ENCODE results near the gene EXPH5. TPM values are rescaled to one million over a fixed set of nuclear protein-coding genes. Genes with fewer than 3 reads are reported as not detected.
"Not testable (repeated sequence)": the region's sequence is repeated elsewhere in the genome, so short reads cannot be mapped to it uniquely, and the experiment has no call there.

EXPH5 gene
- total RNA-seq, 6 experiments from 2014 or later: 0.14 to 0.91 (median 0.47) TPM

DNA sequence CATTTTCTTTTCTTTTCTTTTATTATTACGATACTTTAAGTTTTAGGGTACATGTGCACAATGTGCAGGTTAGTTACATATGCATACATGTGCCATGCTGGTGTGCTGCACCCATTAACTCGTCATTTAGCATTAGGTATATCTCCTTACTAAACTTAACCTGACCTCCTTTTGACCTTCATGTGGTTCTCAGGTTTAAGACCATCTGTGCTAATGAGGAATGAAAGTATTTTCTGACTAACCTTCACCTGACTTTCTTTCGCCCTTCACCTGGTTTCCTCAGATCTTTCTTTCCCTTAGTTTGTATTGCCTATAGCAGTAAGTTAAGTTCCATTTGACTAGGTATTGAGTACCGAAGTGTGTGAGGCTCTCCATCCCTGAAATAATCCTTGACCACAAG, 6.5 kb downstream of the EXPH5 start:
- peaks cover 5% of the 10 kb centered on the region for H3K27me3 Mint-ChIP-seq (ENCODE audit: insufficient read depth)
- no peak overlapping the region for H3K4me3 Mint-ChIP-seq
- H3K27ac Mint-ChIP-seq: no peak overlapping the region
- no peak for TF ChIP-seq CTCF (IDR thresholded peaks at IDR 0.05)
- no peak for DNase-seq
- no peaks in the 10 kb centered on the region for H3K36me3 Mint-ChIP-seq (ENCODE audit: low read depth)
- H3K9me3 Mint-ChIP-seq: no peaks in the 10 kb centered on the region
- peaks cover 13% of the 10 kb centered on the region; the same call in 1 of the 2 replicates for H3K4me1 Mint-ChIP-seq (ENCODE audit: low read depth)

GRCh38 chr11:108586600-108586999, 7.0 kb downstream of the EXPH5 start:
- H3K9me3 Mint-ChIP-seq: no peaks in the 10 kb centered on the region
- H3K27me3 Mint-ChIP-seq (ENCODE audit: insufficient read depth): peaks cover 3% of the 10 kb centered on the region; the same call in 1 of the 2 replicates
- no peak overlapping the region for H3K27ac Mint-ChIP-seq
- H3K4me3 Mint-ChIP-seq: no peak overlapping the region
- peaks cover 13% of the 10 kb centered on the region; the same call in 1 of the 2 replicates for H3K4me1 Mint-ChIP-seq (ENCODE audit: low read depth)
- no peak for TF ChIP-seq CTCF (IDR thresholded peaks at IDR 0.05)
- no peak for DNase-seq
- H3K36me3 Mint-ChIP-seq (ENCODE audit: low read depth): no peaks in the 10 kb centered on the region

DNA sequence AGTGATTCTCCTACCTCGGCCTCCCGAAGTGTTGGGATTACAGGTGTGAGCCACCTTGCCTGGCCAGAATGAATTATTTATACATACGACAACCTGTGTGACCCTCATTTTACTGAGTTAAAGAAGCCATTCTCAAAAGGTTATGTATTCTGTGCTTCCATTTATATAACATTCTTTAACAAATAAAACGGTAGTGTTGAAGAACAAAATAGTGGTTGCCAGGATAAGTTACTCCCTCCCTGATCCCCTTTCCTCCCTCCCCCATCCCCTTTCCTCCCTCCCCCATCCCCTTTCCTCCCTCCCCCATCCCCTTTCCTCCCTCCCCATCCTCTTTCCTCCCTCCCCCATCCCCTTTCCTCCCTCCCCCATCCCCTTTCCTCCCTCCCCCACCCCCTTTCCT, 7.4 kb downstream of the EXPH5 start:
- peaks cover 13% of the 10 kb centered on the region; the same call in 1 of the 2 replicates for H3K4me1 Mint-ChIP-seq (ENCODE audit: low read depth)
- not testable (repeated sequence) for H3K27ac Mint-ChIP-seq; DNase-seq; H3K9me3 Mint-ChIP-seq; H3K4me3 Mint-ChIP-seq; H3K27me3 Mint-ChIP-seq (ENCODE audit: insufficient read depth); H3K36me3 Mint-ChIP-seq (ENCODE audit: low read depth)

GRCh38 chr11:108584973-108585372, 8.6 kb downstream of the EXPH5 start:
- Mint-ChIP-seq H3K36me3 (ENCODE audit: low read depth) (no peaks in the 10 kb centered on the region), H3K4me1 (ENCODE audit: low read depth) (peaks cover 13% of the 10 kb centered on the region; the same call in 1 of the 2 replicates), H3K27me3 (ENCODE audit: insufficient read depth) (peaks cover 5% of the 10 kb centered on the region), H3K9me3 (no peaks in the 10 kb centered on the region), H3K27ac (no peak overlapping the region), H3K4me3 (no peak overlapping the region)
- DNase-seq: no peak
- no peak for TF ChIP-seq CTCF (IDR thresholded peaks at IDR 0.05)

- Mint-ChIP-seq H3K27me3 (ENCODE audit: insufficient read depth) (peaks cover 8% of the 10 kb centered on the region), H3K27ac (no peak overlapping the region), H3K4me1 (ENCODE audit: low read depth) (peaks cover 6% of the 10 kb centered on the region; the same call in 1 of the 2 replicates), H3K4me3 (no peak overlapping the region), H3K9me3 (no peaks in the 10 kb centered on the region), H3K36me3 (ENCODE audit: low read depth) (no peaks in the 10 kb centered on the region)
- TF ChIP-seq CTCF (IDR thresholded peaks at IDR 0.05): no peak
- no peak for DNase-seq
Observed at GRCh38 chr11:108580645-108581044, 12.9 kb downstream of the EXPH5 start.

DNA sequence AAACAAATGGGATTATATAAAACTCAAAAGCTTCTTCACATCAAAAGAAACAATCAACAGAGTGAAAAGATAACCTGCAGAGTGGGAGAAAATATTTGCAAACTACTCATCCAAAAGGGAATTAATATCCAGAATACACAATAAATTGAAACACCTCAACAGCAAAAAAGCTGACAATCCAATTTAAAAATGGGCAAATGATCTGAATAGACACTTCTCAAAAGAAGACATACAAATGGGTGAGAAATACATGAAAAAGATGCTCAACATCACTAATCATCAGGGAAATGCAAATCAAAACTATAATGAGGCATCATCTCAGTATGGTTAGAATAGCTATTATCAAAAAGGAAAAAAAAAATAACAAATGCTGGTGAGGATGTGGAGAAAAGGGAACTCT, 13.5 kb downstream of the EXPH5 start:
- no peaks in the 10 kb centered on the region for H3K36me3 Mint-ChIP-seq (ENCODE audit: low read depth)
- peaks cover 6% of the 10 kb centered on the region; the same call in 1 of the 2 replicates for H3K4me1 Mint-ChIP-seq (ENCODE audit: low read depth)
- H3K9me3 Mint-ChIP-seq: no peaks in the 10 kb centered on the region
- H3K27ac Mint-ChIP-seq: no peak overlapping the region
- no peak for TF ChIP-seq CTCF (IDR thresholded peaks at IDR 0.05)
- no peak overlapping the region for H3K4me3 Mint-ChIP-seq
- no peak for DNase-seq
- peaks cover 8% of the 10 kb centered on the region for H3K27me3 Mint-ChIP-seq (ENCODE audit: insufficient read depth)
